Naive thymus-derived CD4-positive, alpha-beta T cell (primary cell): ENCODE data around the gene CAMP. TPM values are rescaled to one million over a fixed set of nuclear protein-coding genes. Genes with fewer than 3 reads are reported as not detected.
A peak's percentile ranks its signal among the peaks of the same experiment; 100 is the strongest.

Experiments
- microRNA-seq: library from miRNA; unstranded; fragments of <30 nt; microRNA quantifications from one replicate; pipeline ENCODE4 v1.2.0, GENCODE V29; 2022; ENCODE audit warnings: borderline microRNAs expressed
- polyA plus RNA-seq, 2 donors: library from polyadenylated mRNA; unstranded; fragments of 300-500 nt; fragmentation: Illumina TruSeq; gene quantifications; one replicate each; pipeline ENCODE4 v1.2.3, GENCODE V29; 2021
- total RNA-seq, 6 experiments: library from RNA in 5 of 6; stranded (reverse) in 5 of 6; gene quantifications; 1 replicate in 5 of 6; 2 replicates in 1 of 6; pipeline ENCODE4 v1.2.3 and lab custom pipeline; 2021 to 2026

CAMP gene
- total and polyA plus RNA-seq, 7 experiments from 2014 or later: 0.54 TPM; not detected in 6

Small RNA genes lying within 50 kb of the gene (microRNA-seq; reads per million reads assigned to microRNA genes)
- gene MIR4443: 5.2 reads per million, percentile 4 among the genes with 10 or more reads in this experiment

Other genes with a start within 250 kb of the CAMP start
- gene MAP4, start 207.1 kb upstream of the CAMP start, total RNA-seq: 100 to 1,000 TPM in 1 of 5 experiments, 10 to 100 TPM in 4; 34.3 to 116 (median 40.3) TPM
- gene MAP4, start 207.1 kb upstream of the CAMP start, polyA plus RNA-seq: 10 to 100 TPM; 12.0 to 23.7 TPM
- 10 to 100 TPM in 1 of 5 experiments, under 1 TPM in 1, not detected in 3; 0.61 to 20.7 TPM for gene CDC25A, start 35.1 kb upstream of the CAMP start, total RNA-seq
- gene CDC25A, start 35.1 kb upstream of the CAMP start, polyA plus RNA-seq: not detected
- gene ZNF589, start 17.6 kb downstream of the CAMP start, total RNA-seq: 10 to 100 TPM; 37.7 to 64.0 (median 40.2) TPM
- gene ZNF589, start 17.6 kb downstream of the CAMP start, polyA plus RNA-seq: 1 to 10 TPM; 5.1 to 9.2 TPM
- 10 to 100 TPM; 10.8 to 35.9 (median 34.9) TPM for gene NME6, start 77.9 kb downstream of the CAMP start, total RNA-seq
- 10 to 100 TPM; 48.6 to 65.5 TPM for gene NME6, start 77.9 kb downstream of the CAMP start, polyA plus RNA-seq
- not detected for gene SPINK8, start 110.2 kb downstream of the CAMP start, total RNA-seq
- not detected for gene SPINK8, start 110.2 kb downstream of the CAMP start, polyA plus RNA-seq
- gene FBXW12, start 148.7 kb downstream of the CAMP start, total RNA-seq: not detected
- gene FBXW12, start 148.7 kb downstream of the CAMP start, polyA plus RNA-seq: not detected
- 1 to 10 TPM in 4 of 5 experiments, under 1 TPM in 1; 0.79 to 3.3 (median 2.7) TPM for gene PLXNB1, start 206.6 kb downstream of the CAMP start, total RNA-seq
- gene PLXNB1, start 206.6 kb downstream of the CAMP start, polyA plus RNA-seq: not detected
- gene CCDC51, start 216.6 kb downstream of the CAMP start, total RNA-seq: 10 to 100 TPM in 1 of 5 experiments, 1 to 10 TPM in 4; 3.6 to 16.5 (median 5.0) TPM
- 10 to 100 TPM; 10.2 to 14.3 TPM for gene CCDC51, start 216.6 kb downstream of the CAMP start, polyA plus RNA-seq
- gene TMA7, start 216.8 kb downstream of the CAMP start, total RNA-seq: 100 to 1,000 TPM; 193 to 278 (median 236) TPM
- gene TMA7, start 216.8 kb downstream of the CAMP start, polyA plus RNA-seq: 100 to 1,000 TPM; 512 to 752 TPM
- gene ATRIP, start 223.2 kb downstream of the CAMP start, total RNA-seq: 10 to 100 TPM in 3 of 5 experiments, 1 to 10 TPM in 2; 7.9 to 14.2 (median 12.5) TPM
- 10 to 100 TPM; 10.7 to 16.2 TPM for gene ATRIP, start 223.2 kb downstream of the CAMP start, polyA plus RNA-seq